HG02970 (cell line): ENCODE measurements around the gene TMEM154.

Source experiments
- ATAC-seq: cut with Tn5 transposase; IDR thresholded peaks from one replicate; pipeline ENCODE4 v1.9.1; 2021; ENCODE audit warnings: mild to moderate bottlenecking, moderate library complexity, moderate number of reproducible peaks; ENCODE audit not compliant: unreplicated experiment, low FRiP score

TMEM154 gene

DNA sequence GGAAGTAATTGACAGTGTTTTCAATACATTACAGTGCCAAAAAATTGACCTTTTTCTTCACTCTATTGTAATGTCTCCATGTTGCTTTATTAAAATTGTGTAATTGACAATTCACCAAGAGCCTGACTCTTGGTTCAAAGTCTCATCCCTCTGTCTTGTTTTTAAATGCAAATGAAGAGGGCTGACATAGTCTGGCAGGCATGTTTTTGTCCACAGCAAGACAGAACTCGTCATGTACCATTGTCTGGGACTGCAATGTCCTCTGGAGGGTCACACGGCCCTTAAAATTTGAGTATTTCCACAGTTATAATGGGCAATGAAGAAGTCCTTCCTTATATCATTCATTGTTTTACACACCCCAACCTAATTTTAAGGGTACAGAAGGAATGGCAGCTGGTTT is 105.9 kb downstream of the TMEM154 start:
- no peak for ATAC-seq

DNA sequence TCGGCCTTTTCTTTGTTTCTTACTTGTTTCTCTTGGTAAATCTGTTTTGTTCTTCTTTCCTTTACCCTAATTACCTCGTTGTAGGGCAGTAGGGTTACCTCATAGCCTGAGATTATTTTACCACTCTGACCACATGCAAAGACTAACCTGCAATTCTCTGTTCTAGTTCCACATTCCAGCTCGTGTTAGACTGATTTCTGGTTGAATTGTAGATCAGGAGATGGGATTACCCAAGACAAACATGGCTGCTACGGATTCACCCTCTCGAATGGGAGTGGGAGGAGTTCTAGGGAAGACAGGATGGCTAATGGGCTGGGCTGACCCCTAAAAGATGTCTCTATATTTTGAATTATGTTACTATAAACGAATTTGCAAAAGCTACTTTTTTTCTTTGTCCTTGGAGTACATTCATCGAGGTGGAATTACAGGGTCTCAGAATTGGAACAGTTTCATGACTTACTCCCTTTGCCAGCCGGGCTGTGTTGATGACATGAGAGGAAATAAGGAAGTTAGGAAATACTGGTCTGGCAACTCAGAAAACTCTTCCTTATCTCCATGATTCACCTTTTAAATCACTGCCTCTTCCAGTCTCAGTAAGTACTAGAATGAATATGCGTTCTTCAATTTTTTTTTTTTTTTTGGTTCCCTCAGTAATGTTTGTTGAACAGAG is 107.2 kb downstream of the TMEM154 start:
- no peak for ATAC-seq

DNA sequence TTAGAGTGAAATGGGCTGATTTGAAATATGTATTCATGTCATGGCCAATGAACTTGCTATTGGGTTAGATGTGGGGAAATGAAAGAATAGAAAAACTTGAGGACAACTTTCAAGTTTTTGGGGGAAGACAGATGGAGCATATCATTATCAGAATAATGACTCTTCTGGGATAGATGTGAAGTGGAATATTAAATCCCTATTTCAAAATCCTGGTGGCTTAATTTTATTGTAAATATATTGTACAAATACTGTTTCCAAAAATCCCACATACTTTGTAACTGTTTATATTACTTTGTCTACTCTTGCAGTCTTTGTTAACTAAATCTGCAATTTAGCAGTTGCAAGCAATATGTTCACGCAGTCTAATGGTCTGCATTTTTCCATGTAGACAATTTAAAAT is 108.0 kb downstream of the TMEM154 start:
- no peak for ATAC-seq

DNA sequence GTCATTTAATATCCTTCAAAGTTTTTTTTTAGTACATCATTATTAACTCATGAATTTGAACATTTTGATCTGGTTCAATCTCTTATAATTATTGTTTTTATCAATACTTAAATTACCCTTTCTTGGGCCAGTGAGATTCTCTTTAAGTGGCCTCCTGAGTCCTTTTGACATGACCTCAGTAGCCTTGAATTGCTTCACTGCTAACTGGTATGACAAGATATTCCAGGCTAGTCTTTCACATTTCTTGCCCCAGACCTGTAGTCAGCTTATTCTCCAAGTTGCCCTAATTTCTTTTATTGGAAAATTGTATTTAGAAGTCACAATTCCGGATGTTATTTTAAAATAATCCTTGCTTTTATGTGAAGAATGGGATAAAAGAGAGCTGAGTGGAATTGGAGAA is 108.5 kb downstream of the TMEM154 start:
- ATAC-seq: no peak
